Measurements from ENCODE around the gene ANKRD65. TPM values are rescaled to one million over a fixed set of nuclear protein-coding genes. Genes with fewer than 3 reads are reported as not detected.

Gene ANKRD65
- total and polyA plus RNA-seq, 4 donors: 13.5 to 54.2 (median 31.9) TPM

DNA sequence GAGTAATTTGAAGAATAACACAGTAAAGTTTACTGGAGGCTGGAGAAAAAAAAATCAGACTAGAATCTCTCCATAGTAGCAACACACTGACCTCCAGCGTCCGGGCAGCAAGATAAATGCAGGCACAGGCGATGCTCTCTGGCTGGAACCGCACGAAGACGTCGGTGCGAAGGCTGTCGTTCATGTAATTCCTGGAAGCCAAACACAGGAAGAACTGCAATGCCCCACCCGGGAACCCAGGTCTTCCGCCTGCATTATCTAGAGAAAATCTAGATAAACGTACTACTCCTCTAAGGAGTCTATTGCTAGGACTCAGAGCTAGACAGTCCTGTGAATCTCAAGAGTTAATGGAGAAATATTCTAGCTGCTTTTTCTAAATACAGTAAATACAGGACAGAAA is 30.4 kb downstream of the ANKRD65 start:
- peaks cover 0 to 5% (median 0%) of the 10 kb centered on the region in 5 donors for H3K4me1 ChIP-seq (ENCODE audit: control insufficient read depth in 5 of 5, insufficient read depth in 5 of 5, low read length in 5 of 5)
- peaks cover 44 to 75% (median 58%) of the 10 kb centered on the region in 4 donors for H3K36me3 ChIP-seq (ENCODE audit: control insufficient read depth in 4 of 4, insufficient read depth in 4 of 4, low read length in 4 of 4)
- H3K9ac ChIP-seq (ENCODE audit: insufficient read depth in 1 of 2, low read length in 2 of 2): no peak overlapping the region
- ATAC-seq (ENCODE audit: insufficient read depth, low FRiP score): no peak
- H3K4me3 ChIP-seq: no peak overlapping the region
- H3K9me3 ChIP-seq (ENCODE audit: control insufficient read depth in 4 of 4, insufficient read depth in 3 of 4, low read length in 3 of 4): peaks cover 0 to 2% (median 0%) of the 10 kb centered on the region in 4 donors
- no peaks in the 10 kb centered on the region for H3K27me3 ChIP-seq (ENCODE audit: control insufficient read depth in 3 of 3, insufficient read depth in 3 of 3, low read length in 2 of 3)
- TF ChIP-seq, protein P1, sequence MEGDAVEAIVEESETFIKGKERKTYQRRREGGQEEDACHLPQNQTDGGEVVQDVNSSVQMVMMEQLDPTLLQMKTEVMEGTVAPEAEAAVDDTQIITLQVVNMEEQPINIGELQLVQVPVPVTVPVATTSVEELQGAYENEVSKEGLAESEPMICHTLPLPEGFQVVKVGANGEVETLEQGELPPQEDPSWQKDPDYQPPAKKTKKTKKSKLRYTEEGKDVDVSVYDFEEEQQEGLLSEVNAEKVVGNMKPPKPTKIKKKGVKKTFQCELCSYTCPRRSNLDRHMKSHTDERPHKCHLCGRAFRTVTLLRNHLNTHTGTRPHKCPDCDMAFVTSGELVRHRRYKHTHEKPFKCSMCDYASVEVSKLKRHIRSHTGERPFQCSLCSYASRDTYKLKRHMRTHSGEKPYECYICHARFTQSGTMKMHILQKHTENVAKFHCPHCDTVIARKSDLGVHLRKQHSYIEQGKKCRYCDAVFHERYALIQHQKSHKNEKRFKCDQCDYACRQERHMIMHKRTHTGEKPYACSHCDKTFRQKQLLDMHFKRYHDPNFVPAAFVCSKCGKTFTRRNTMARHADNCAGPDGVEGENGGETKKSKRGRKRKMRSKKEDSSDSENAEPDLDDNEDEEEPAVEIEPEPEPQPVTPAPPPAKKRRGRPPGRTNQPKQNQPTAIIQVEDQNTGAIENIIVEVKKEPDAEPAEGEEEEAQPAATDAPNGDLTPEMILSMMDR (IDR thresholded peaks at IDR 0.05; ENCODE audit: control extremely low read depth, extremely low read depth): no peak
- no peak overlapping the region for H3K27ac ChIP-seq (ENCODE audit: low read depth in 1 of 2, low read length in 1 of 2)
- 79 to 86% methylated on average over 12 of the region's 12 CpGs for WGBS, 2 donors
- no peak for DNase-seq

DNA sequence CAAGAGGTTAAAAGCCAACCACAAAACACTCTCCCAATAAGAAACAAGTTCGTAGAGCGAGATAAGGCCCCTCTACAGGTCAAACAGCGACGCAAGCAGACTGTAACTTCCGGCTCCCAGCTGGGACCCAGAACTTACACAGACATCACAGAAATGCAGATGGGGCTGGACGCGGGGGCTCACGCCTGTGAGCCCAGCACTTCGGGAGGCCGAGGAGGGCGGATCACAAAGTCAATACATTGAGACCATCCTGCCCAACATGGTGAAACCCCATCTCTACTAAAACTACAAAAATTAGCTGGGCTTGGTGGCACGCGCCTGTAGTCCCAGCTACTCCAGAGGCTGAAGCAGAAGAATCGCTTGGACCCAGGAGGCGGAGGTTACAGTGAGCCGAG is 33.0 kb downstream of the ANKRD65 start:
- H3K9me3 ChIP-seq (ENCODE audit: control insufficient read depth in 4 of 4, insufficient read depth in 3 of 4, low read length in 3 of 4): peaks cover 0 to 2% (median 0%) of the 10 kb centered on the region in 4 donors
- no peak overlapping the region for H3K9ac ChIP-seq (ENCODE audit: insufficient read depth in 1 of 2, low read length in 2 of 2)
- peaks cover 33 to 61% (median 43%) of the 10 kb centered on the region in 4 donors for H3K36me3 ChIP-seq (ENCODE audit: control insufficient read depth in 4 of 4, insufficient read depth in 4 of 4, low read length in 4 of 4)
- H3K4me1 ChIP-seq (ENCODE audit: control insufficient read depth in 5 of 5, insufficient read depth in 5 of 5, low read length in 5 of 5): peaks cover 0 to 5% (median 0%) of the 10 kb centered on the region in 5 donors
- no peak overlapping the region for H3K27ac ChIP-seq (ENCODE audit: low read depth in 1 of 2, low read length in 1 of 2)
- no peak overlapping the region for H3K4me3 ChIP-seq
- TF ChIP-seq, protein P1 (IDR thresholded peaks at IDR 0.05; ENCODE audit: control extremely low read depth, extremely low read depth): no peak
- no peak for DNase-seq
- no peak for ATAC-seq (ENCODE audit: insufficient read depth, low FRiP score)
- 96 to 99% methylated on average over 16 of the region's 16 CpGs for WGBS, 2 donors
- no peaks in the 10 kb centered on the region for H3K27me3 ChIP-seq (ENCODE audit: control insufficient read depth in 3 of 3, insufficient read depth in 3 of 3, low read length in 2 of 3)

DNA sequence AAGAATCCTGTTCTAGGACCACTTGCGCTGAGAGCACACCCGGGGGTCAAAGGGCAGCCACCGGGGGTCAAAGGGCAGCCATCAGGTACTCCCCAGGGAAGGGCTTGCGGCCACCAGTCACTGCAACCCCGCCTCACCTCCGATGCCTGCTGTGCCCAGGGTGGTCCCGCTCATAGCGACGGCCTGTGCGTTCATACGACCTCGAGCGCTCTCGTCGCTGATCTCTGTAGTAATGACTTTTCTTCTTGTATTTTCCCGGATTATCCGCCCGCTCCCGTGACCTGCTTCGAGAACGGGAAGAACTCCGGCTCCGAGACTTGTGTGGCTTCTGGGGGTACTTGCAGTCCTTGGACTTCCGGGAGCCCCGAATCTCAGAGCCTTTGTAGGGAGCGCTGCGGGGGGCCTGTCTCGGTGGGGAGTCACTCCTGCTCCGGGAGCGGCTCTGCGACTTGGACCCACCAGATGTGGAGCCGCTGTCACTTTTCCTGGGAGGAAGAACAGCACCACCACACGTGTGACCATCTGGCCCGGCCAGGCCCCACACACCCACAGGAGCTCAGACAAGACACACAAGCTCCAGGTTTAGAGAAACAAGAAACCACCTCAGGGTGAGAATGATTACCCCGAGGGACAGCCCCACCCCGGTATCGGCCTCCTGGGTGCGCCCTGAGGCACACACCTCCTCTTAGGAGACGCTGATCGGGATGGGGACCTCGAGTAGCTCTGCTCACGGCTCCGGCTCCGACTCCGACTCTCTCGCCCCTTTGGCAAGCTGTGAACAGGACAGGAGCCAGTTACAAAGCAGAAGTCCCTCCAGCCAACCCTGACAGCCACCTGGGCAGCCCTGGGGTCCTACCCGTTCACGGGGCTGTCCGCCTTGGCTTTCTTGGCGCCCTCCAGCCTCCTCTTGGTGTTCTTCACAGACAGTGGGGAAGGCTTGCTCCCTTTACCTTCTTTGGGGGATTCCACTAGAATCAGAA is 33.7 kb downstream of the ANKRD65 start:
- no peaks in the 10 kb centered on the region for H3K27me3 ChIP-seq (ENCODE audit: control insufficient read depth in 3 of 3, insufficient read depth in 3 of 3, low read length in 2 of 3)
- H3K27ac ChIP-seq (ENCODE audit: low read depth in 1 of 2, low read length in 1 of 2): no peak overlapping the region
- no peak overlapping the region for H3K9ac ChIP-seq (ENCODE audit: insufficient read depth in 1 of 2, low read length in 2 of 2)
- H3K9me3 ChIP-seq (ENCODE audit: control insufficient read depth in 4 of 4, insufficient read depth in 3 of 4, low read length in 3 of 4): peaks cover 0 to 2% (median 0%) of the 10 kb centered on the region in 4 donors
- DNase-seq: no peak
- ATAC-seq (ENCODE audit: insufficient read depth, low FRiP score): no peak
- H3K36me3 ChIP-seq (ENCODE audit: control insufficient read depth in 4 of 4, insufficient read depth in 4 of 4, low read length in 4 of 4): peaks cover 26 to 54% (median 36%) of the 10 kb centered on the region in 4 donors
- H3K4me3 ChIP-seq: no peak overlapping the region
- H3K4me1 ChIP-seq (ENCODE audit: control insufficient read depth in 5 of 5, insufficient read depth in 5 of 5, low read length in 5 of 5): peaks cover 0 to 7% (median 0%) of the 10 kb centered on the region in 5 donors
- TF ChIP-seq, protein P1 (IDR thresholded peaks at IDR 0.05; ENCODE audit: control extremely low read depth, extremely low read depth): no peak
- 97 to 98% methylated on average over 50 of the region's 50 CpGs for WGBS, 2 donors
